ENCODE results near the gene C1orf115.
"Not testable (repeated sequence)": the region's sequence is repeated elsewhere in the genome, so short reads cannot be mapped to it uniquely, and the experiment has no call there.

DNA sequence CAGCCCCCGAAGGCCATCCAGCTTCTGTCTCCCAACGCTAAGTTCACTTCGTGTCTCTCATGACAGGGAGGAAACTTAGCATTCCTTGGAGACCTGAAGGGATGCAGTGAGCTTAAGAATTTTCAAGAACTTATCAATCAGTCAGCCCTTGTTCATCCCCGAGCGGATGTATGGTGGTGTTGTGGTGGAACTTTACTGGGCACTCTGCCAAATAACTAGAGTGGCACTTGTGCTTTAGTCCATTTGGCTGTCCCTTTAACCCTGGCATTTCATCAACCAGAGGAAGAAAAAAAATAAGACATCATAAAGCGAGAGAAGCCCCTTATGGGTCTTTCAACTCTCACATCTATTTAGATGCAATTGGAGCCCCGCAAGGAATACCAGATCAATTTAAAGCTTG lies 31.1 kb downstream of the C1orf115 start:
- TF ChIP-seq POLR2A (IDR thresholded peaks at IDR 0.05; ENCODE audit: low read length); GATA1 (IDR thresholded peaks at IDR 0.05; ENCODE audit: low read depth, low read length): not testable (repeated sequence)

Data from erythroblast (primary cell).